Effector memory CD4-positive, alpha-beta T cell (primary cell): ENCODE measurements around the gene ZNF212.

Experiments
- DNase-seq, 3 donors: peaks; one replicate each; pipeline ENCODE4 v3.0.0-alpha.2; 2020
- H3K27ac ChIP-seq: 2 replicates; pipeline ENCODE4 v1.7.0; 2013; ENCODE audit warnings: mild to moderate bottlenecking, low read length, moderate library complexity; ENCODE audit not compliant: insufficient read depth, poor library complexity, severe bottlenecking
- H3K27me3 ChIP-seq: replicated peaks from 2 replicates; pipeline ENCODE4 v1.7.0; 2013; ENCODE audit warnings: mild to moderate bottlenecking, low read length; ENCODE audit not compliant: insufficient read depth, control insufficient read depth, poor library complexity, severe bottlenecking
- H3K36me3 ChIP-seq: 2 replicates; pipeline ENCODE4 v1.7.0; 2013; ENCODE audit warnings: mild to moderate bottlenecking, low read length, moderate library complexity; ENCODE audit not compliant: control insufficient read depth, insufficient read depth
- H3K4me1 ChIP-seq: 2 replicates; pipeline ENCODE4 v1.7.0; 2013; ENCODE audit warnings: low read length, mild to moderate bottlenecking; ENCODE audit not compliant: control insufficient read depth, insufficient read depth, poor library complexity, severe bottlenecking
- H3K4me3 ChIP-seq: 2 replicates; pipeline ENCODE4 v1.7.0; 2013; ENCODE audit warnings: low read length, low read depth, mild to moderate bottlenecking; ENCODE audit not compliant: insufficient read depth, poor library complexity, severe bottlenecking
- H3K9me3 ChIP-seq: 2 replicates; pipeline ENCODE4 v1.7.0; 2013; ENCODE audit warnings: mild to moderate bottlenecking, low read length, moderate library complexity; ENCODE audit not compliant: control insufficient read depth

The ZNF212 gene

DNA sequence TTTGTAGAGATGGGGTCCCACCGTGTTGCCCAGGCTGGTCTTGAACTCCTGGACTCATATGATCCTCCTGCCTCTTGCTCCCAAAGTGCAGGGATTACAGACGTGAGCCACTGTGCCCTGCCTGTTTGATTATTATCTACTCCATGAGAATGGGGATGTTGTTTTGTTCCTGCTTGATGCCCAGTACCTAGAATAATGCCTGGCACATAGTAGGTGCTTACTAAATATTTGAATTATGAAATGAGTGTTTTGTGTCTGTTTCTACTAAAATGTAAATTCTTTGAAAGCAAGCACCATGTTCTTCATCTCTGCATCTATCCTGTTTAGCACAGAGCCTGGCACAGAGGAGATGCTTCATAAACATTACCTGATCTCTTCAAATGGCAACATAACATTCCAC, 63.4 kb downstream of the ZNF212 start:
- H3K9me3 ChIP-seq = no peaks in the 10 kb centered on the region
- no peaks in the 10 kb centered on the region for H3K36me3 ChIP-seq
- H3K4me3 ChIP-seq = no peak overlapping the region
- H3K27ac ChIP-seq = no peak overlapping the region
- no peaks in the 10 kb centered on the region for H3K27me3 ChIP-seq
- DNase-seq = no peak
- H3K4me1 ChIP-seq = no peaks in the 10 kb centered on the region

DNA sequence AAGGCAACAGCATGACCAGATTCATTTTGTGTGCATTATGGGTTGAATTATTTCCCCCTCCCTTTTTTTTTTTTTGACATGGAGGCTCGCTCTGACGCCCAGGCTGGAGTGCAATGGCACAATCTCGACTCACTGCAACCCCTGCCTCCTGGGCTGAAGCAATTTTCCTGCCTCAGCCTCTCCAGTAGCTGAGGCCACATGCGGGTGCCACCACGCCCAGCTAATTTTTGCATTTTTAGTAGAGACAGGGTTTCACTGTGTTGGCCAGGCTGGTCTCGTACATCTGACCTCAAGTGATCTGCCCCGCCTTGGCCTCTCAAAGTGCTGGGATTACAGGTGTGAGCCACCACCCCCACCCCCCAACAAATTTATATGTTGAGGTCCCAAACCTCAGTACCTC, 64.6 kb downstream of the ZNF212 start:
- H3K4me3 ChIP-seq = no peak overlapping the region
- no peaks in the 10 kb centered on the region for H3K9me3 ChIP-seq
- no peak for DNase-seq
- H3K27me3 ChIP-seq = no peaks in the 10 kb centered on the region
- H3K4me1 ChIP-seq = no peaks in the 10 kb centered on the region
- no peaks in the 10 kb centered on the region for H3K36me3 ChIP-seq
- H3K27ac ChIP-seq = no peak overlapping the region
